ENCODE results near the gene TMPRSS6. TPM values are rescaled to one million over a fixed set of nuclear protein-coding genes. Genes with fewer than 3 reads are reported as not detected.

Gene TMPRSS6
- total and polyA plus RNA-seq, 2 of the 13 experiments (the other 11 are each of a cell fraction or from before 2014, with no cell fraction given): 4.2 to 4.8 TPM

DNA sequence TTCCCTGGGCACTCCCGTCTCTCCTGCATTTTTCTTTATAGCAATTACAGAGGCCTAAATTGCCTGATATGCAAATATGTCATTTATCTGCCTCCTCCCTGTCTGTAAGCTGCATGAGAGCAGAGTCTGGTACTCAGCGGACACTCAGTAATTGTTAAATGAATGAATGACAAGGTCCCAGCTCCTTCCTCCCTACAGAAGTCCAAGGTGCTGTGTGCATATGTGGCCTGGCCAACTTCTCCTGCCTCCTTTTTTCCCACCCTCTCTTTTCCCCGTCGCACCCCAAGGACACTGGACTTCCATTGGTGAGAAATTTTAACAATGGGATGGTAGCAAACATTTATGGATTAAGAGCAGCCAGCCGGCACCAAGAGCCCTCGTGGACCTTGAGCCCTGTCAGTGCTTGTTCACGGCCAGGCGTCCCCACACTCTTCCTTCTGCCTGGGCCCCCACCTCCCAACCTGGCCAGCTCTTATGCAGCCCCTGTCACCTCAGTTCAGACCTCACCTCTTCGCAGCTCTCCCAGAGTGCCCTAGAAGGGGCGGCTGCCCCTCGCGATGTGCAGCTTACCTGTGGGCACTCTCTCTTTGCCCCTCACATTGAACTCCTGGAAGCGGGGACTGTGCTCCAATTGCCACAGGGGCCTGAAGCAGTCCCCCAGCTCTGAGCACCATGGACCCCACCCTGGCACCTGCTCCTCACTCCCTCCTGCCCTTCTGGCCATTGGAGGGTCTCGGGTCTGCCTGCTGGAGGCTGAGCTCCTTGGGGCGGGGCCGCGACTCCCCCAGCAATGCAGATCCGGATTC lies 1.5 kb downstream of the TMPRSS6 start (continued):
- TF ChIP-seq THYN1 (CRISPR knock-in tag; IDR thresholded peaks at IDR 0.05; ENCODE audit: borderline replicate concordance, low read depth) (no peak), ZNF607 (CRISPR knock-in tag; IDR thresholded peaks at IDR 0.05; ENCODE audit: borderline replicate concordance) (no peak), ZNF432 (CRISPR knock-in tag; IDR thresholded peaks at IDR 0.05; ENCODE audit: borderline replicate concordance) (no peak), GFI1 (CRISPR knock-in tag; IDR thresholded peaks at IDR 0.05; ENCODE audit: borderline replicate concordance) (no peak), AKAP8 (CRISPR knock-in tag; IDR thresholded peaks at IDR 0.05) (no peak), ZNF329 (CRISPR knock-in tag; IDR thresholded peaks at IDR 0.05; ENCODE audit: low read depth) (no peak), DPF2 (CRISPR knock-in tag; IDR thresholded peaks at IDR 0.05; ENCODE audit: borderline replicate concordance, low read depth) (no peak), ZNF230 (CRISPR knock-in tag; IDR thresholded peaks at IDR 0.05) (no peak), SIN3B (IDR thresholded peaks at IDR 0.05; ENCODE audit: low read length) (no peak), PAF1 (CRISPR knock-in tag; IDR thresholded peaks at IDR 0.05) (no peak), CENPX (CRISPR knock-in tag; IDR thresholded peaks at IDR 0.05) (no peak), SPEN (CRISPR knock-in tag; IDR thresholded peaks at IDR 0.05; ENCODE audit: low read depth) (peak; percentile 54; the same call in 1 of the 2 replicates), PHF21A (CRISPR knock-in tag; IDR thresholded peaks at IDR 0.05) (peak; percentile 44; the same call in 1 of the 2 replicates), ZBTB33 (CRISPR knock-in tag; IDR thresholded peaks at IDR 0.05) (no peak), CC2D1A (CRISPR knock-in tag; IDR thresholded peaks at IDR 0.05) (no peak), TAF15 (IDR thresholded peaks at IDR 0.05; ENCODE audit: low read depth, low read length, poor library complexity, severe bottlenecking) (no peak), ZNF10 (CRISPR knock-in tag; IDR thresholded peaks at IDR 0.05; ENCODE audit: borderline replicate concordance, low read depth) (no peak), SRF (IDR thresholded peaks at IDR 0.05; ENCODE audit: low read depth, low read length) (no peak)
- TF ChIP-seq, protein P1, sequence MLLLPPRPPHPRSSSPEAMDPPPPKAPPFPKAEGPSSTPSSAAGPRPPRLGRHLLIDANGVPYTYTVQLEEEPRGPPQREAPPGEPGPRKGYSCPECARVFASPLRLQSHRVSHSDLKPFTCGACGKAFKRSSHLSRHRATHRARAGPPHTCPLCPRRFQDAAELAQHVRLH (CRISPR knock-in tag; IDR thresholded peaks at IDR 0.05; ENCODE audit: borderline replicate concordance, low read depth): no peak
- TF ChIP-seq, protein P2, sequence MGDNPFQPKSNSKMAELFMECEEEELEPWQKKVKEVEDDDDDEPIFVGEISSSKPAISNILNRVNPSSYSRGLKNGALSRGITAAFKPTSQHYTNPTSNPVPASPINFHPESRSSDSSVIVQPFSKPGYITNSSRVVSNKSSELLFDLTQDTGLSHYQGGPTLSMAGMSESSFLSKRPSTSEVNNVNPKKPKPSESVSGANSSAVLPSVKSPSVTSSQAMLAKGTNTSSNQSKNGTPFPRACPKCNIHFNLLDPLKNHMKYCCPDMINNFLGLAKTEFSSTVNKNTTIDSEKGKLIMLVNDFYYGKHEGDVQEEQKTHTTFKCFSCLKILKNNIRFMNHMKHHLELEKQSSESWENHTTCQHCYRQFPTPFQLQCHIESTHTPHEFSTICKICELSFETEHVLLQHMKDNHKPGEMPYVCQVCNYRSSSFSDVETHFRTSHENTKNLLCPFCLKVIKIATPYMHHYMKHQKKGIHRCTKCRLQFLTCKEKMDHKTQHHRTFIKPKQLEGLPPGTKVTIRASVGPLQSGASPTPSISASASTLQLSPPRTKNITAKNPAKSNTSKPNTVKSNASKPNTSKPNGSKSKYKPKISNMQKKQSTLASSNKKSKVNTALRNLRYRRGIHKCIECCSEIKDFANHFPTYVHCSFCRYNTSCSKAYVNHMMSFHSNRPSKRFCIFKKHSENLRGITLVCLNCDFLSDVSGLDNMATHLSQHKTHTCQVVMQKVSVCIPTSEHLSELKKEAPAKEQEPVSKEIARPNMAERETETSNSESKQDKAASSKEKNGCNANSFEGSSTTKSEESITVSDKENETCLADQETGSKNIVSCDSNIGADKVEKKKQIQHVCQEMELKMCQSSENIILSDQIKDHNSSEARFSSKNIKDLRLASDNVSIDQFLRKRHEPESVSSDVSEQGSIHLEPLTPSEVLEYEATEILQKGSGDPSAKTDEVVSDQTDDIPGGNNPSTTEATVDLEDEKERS (CRISPR knock-in tag; IDR thresholded peaks at IDR 0.05): peak; percentile 68; the same call in 1 of the 2 replicates
- TF ChIP-seq, protein P3, sequence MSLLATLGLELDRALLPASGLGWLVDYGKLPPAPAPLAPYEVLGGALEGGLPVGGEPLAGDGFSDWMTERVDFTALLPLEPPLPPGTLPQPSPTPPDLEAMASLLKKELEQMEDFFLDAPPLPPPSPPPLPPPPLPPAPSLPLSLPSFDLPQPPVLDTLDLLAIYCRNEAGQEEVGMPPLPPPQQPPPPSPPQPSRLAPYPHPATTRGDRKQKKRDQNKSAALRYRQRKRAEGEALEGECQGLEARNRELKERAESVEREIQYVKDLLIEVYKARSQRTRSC (CRISPR knock-in tag; IDR thresholded peaks at IDR 0.05; ENCODE audit: low read depth): no peak
